ENCODE results near the gene DOCK3. TPM values are rescaled to one million over a fixed set of nuclear protein-coding genes. Genes with fewer than 3 reads are reported as not detected.

The DOCK3 gene
- total and polyA plus RNA-seq, 2 donors (not counting 3 experiments of a cell fraction or from before 2014, with no cell fraction given) = 0.08 to 0.13 TPM

DNA sequence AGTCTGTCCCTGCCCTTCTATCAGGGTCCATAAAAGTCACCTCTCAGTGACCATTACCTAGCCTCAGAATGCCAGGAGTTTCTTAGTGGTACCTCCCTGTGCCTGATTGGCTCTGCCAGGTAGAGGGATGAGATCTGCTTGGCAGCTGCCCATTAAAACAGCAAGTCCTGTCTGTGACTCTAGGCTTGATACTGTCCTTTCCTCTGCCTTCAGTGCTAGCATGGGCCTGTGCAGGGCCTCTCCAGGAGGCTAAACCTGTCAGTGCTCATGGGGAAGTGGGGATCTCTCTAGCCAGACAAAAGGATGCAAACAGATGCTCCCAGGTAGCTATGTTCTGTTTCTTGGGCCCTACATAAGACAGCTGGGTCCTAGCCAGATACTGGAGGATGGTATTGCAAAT is 700.4 kb downstream of the DOCK3 start:
- intact Hi-C loops (cut with micrococcal nuclease) (no loop called here), dilution Hi-C loops (cut with MboI; ENCODE audit: extremely low pct_ligation_motif_present, low sequenced_read_pairs) (no loop called here)
- no TSS peak for BruUV-seq (replicated peaks)
- CTCF ChIA-PET = interaction anchor here (1.1 to 1.4 kb wide), 2 partner anchors 275 to 403 kb away, joined by 5 to 6 read pairs; no protein-coding TSS in a partner anchor
- Histone ChIP-seq H3K27ac (ENCODE audit: insufficient read depth, low read depth, low read length) (no peak overlapping the region), H2AFZ (ENCODE audit: low read depth, low read length) (no peak overlapping the region), H3K4me2 (ENCODE audit: insufficient read depth, low read length) (no peak overlapping the region), H3K9ac (replicated peaks; ENCODE audit: extremely low read depth, insufficient read depth, low read length) (no peak overlapping the region), H3K27me3 (ENCODE audit: control insufficient read depth in 2 of 2, insufficient read depth in 2 of 2, low read length in 2 of 2) (no peaks in the 10 kb centered on the region), H3K79me2 (ENCODE audit: control insufficient read depth, insufficient read depth, low read length) (no peaks in the 10 kb centered on the region), H3K36me3 (ENCODE audit: control insufficient read depth in 2 of 2, extremely low read depth in 1 of 2, insufficient read depth in 2 of 2, low read length in 2 of 2) (no peaks in the 10 kb centered on the region), H3K4me1 (ENCODE audit: control insufficient read depth, extremely low read depth, insufficient read depth, low read length) (no peaks in the 10 kb centered on the region), H3K9me1 (replicated peaks; ENCODE audit: control insufficient read depth, extremely low read depth, insufficient read depth, low read length) (no peaks in the 10 kb centered on the region), H3K9me3 (replicated peaks; ENCODE audit: control insufficient read depth, insufficient read depth, low read length) (no peaks in the 10 kb centered on the region), H4K20me1 (replicated peaks; ENCODE audit: control insufficient read depth, extremely low read depth, insufficient read depth, low read length) (no peaks in the 10 kb centered on the region), H3K4me3 (replicated peaks in 1 of 3; ENCODE audit: insufficient read depth in 1 of 3, low read depth in 1 of 3, low read length in 3 of 3) (no peak overlapping the region)
- POLR2A ChIA-PET = no interaction called here
- no peak for DNase-seq (ENCODE audit: low read depth, low spot score)
- FAIRE-seq = no peak
- TF ChIP-seq, protein P1, sequence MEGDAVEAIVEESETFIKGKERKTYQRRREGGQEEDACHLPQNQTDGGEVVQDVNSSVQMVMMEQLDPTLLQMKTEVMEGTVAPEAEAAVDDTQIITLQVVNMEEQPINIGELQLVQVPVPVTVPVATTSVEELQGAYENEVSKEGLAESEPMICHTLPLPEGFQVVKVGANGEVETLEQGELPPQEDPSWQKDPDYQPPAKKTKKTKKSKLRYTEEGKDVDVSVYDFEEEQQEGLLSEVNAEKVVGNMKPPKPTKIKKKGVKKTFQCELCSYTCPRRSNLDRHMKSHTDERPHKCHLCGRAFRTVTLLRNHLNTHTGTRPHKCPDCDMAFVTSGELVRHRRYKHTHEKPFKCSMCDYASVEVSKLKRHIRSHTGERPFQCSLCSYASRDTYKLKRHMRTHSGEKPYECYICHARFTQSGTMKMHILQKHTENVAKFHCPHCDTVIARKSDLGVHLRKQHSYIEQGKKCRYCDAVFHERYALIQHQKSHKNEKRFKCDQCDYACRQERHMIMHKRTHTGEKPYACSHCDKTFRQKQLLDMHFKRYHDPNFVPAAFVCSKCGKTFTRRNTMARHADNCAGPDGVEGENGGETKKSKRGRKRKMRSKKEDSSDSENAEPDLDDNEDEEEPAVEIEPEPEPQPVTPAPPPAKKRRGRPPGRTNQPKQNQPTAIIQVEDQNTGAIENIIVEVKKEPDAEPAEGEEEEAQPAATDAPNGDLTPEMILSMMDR (IDR thresholded peaks at IDR 0.05; ENCODE audit: extremely low read depth in 1 of 2, insufficient read depth in 1 of 2, low read depth in 1 of 2, low read length in 2 of 2) = no peak
- TF ChIP-seq GATA2 (IDR thresholded peaks at IDR 0.05; ENCODE audit: insufficient read depth, insufficient read length, low read depth, low read length) (no peak), POLR2AphosphoS5 (IDR thresholded peaks at IDR 0.05; ENCODE audit: insufficient read depth, low read depth, low read length) (no peak), MYC (IDR thresholded peaks at IDR 0.05; ENCODE audit: low read depth, low read length) (no peak), EZH2 (IDR thresholded peaks at IDR 0.05; ENCODE audit: borderline replicate concordance, low read depth, low read length, severe bottlenecking) (no peak), JUN (IDR thresholded peaks at IDR 0.05; ENCODE audit: borderline replicate concordance, insufficient read depth, insufficient read length, low read depth) (no peak), FOS (IDR thresholded peaks at IDR 0.05; ENCODE audit: borderline replicate concordance, insufficient read depth, low read length) (no peak), POLR2A (IDR thresholded peaks at IDR 0.05; ENCODE audit: low read depth, low read length) (no peak)
- TF ChIP-seq, protein P2, sequence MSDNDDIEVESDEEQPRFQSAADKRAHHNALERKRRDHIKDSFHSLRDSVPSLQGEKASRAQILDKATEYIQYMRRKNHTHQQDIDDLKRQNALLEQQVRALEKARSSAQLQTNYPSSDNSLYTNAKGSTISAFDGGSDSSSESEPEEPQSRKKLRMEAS (IDR thresholded peaks at IDR 0.05; ENCODE audit: insufficient read depth, insufficient read length) = no peak

Data from endothelial cell of umbilical vein (primary cell).